GM23248 (cell line): ENCODE results near the gene SORT1.

ENCODE experiments used
- EZH2 ChIP-seq: fragments of 200-600 bp; sonication (generic); IDR thresholded peaks from 2 replicates; pipeline ENCODE4 v1.6.1; 2018; ENCODE audit warnings: antibody characterized with exemption, mild to moderate bottlenecking; ENCODE audit not compliant: insufficient read depth, poor library complexity, severe bottlenecking
- EZH2phosphoT487 ChIP-seq: fragments of 200-600 bp; sonication (generic); IDR thresholded peaks from 2 replicates; pipeline ENCODE4 v1.6.1; 2018; ENCODE audit warnings: antibody characterized with exemption, moderate library complexity, mild to moderate bottlenecking, low read depth; ENCODE audit not compliant: insufficient read depth

GRCh38 chr1:109356505-109356904 lies 41.2 kb downstream of the SORT1 start:
- no peak for TF ChIP-seq EZH2
- TF ChIP-seq EZH2phosphoT487, result no peak
